ENCODE measurements around the gene ROR1. TPM values are rescaled to one million over a fixed set of nuclear protein-coding genes. Genes with fewer than 3 reads are reported as not detected.

Gene ROR1
- total and polyA plus RNA-seq, 3 donors from 2014 or later: 3.3 to 5.1 (median 4.6) TPM

GRCh38 chr1:64199154-64199553 lies 425.3 kb downstream of the ROR1 start:
- H3K36me3 ChIP-seq (ENCODE audit: low read depth, missing control alignments): no peaks in the 10 kb centered on the region
- H3K27me3 ChIP-seq: no peaks in the 10 kb centered on the region
- WGBS, 2 donors: 71 to 91% methylated on average over 1 to 2 of the region's 2 CpGs
- no peaks in the 10 kb centered on the region for H3K9me3 ChIP-seq
- no peaks in the 10 kb centered on the region for H3K4me1 ChIP-seq
- no peak overlapping the region for H3K27ac ChIP-seq
- intact Hi-C loops (cut with DNase I; ENCODE audit: low total_unique reads): no loop called here
- DNase-seq: no peak
- no peak for TF ChIP-seq CTCF (IDR thresholded peaks at IDR 0.05)
- no peak for TF ChIP-seq POLR2A (IDR thresholded peaks at IDR 0.05)
- no peak overlapping the region for H3K4me3 ChIP-seq

GRCh38 chr1:64200064-64200463 lies 426.2 kb downstream of the ROR1 start:
- DNase-seq: no peak
- intact Hi-C loops (cut with DNase I; ENCODE audit: low total_unique reads): no loop called here
- Histone ChIP-seq H3K27me3 (no peaks in the 10 kb centered on the region), H3K36me3 (ENCODE audit: low read depth, missing control alignments) (no peaks in the 10 kb centered on the region), H3K4me1 (no peaks in the 10 kb centered on the region), H3K9me3 (no peaks in the 10 kb centered on the region), H3K4me3 (no peak overlapping the region), H3K27ac (no peak overlapping the region)
- TF ChIP-seq POLR2A (IDR thresholded peaks at IDR 0.05) (no peak), CTCF (IDR thresholded peaks at IDR 0.05) (no peak)
- WGBS, 2 donors: 0 to 47% methylated on average over 1 of the region's 1 CpG

GRCh38 chr1:64203420-64203819 lies 429.6 kb downstream of the ROR1 start, which contains the start of gene UBE2U:
Gene UBE2U (plus strand): TSS chr1:64203623. CDS start chr1:64204051, 428 bp downstream.
- Histone ChIP-seq H3K36me3 (ENCODE audit: low read depth, missing control alignments) (no peaks in the 10 kb centered on the region), H3K27ac (no peak within 1 kb of the TSS), H3K27me3 (no peaks in the 10 kb centered on the region), H3K4me3 (peak within 1 kb of the TSS in 1 of 2 donors; percentile 39), H3K4me1 (no peaks in the 10 kb centered on the region), H3K9me3 (no peaks in the 10 kb centered on the region)
- intact Hi-C loops (cut with DNase I; ENCODE audit: low total_unique reads): no loop called here
- peak; percentile 75 for DNase-seq
- no peak for TF ChIP-seq CTCF (IDR thresholded peaks at IDR 0.05)
- no peak for TF ChIP-seq POLR2A (IDR thresholded peaks at IDR 0.05)
- 35 to 80% methylated on average over 12 to 23 of the region's 23 CpGs for WGBS, 2 donors

- Histone ChIP-seq H3K4me1 (no peaks in the 10 kb centered on the region), H3K9me3 (no peaks in the 10 kb centered on the region), H3K27ac (no peak overlapping the region), H3K36me3 (ENCODE audit: low read depth, missing control alignments) (no peaks in the 10 kb centered on the region), H3K4me3 (no peak overlapping the region), H3K27me3 (no peaks in the 10 kb centered on the region)
- no peak for DNase-seq
- TF ChIP-seq POLR2A (IDR thresholded peaks at IDR 0.05) (no peak), CTCF (IDR thresholded peaks at IDR 0.05) (no peak)
- intact Hi-C loops (cut with DNase I; ENCODE audit: low total_unique reads): no loop called here
- WGBS, 2 donors: 61 to 68% methylated on average over 2 of the region's 2 CpGs
Measured at GRCh38 chr1:64209221-64209620, 435.4 kb downstream of the ROR1 start.

- TF ChIP-seq CTCF (IDR thresholded peaks at IDR 0.05) (no peak), POLR2A (IDR thresholded peaks at IDR 0.05) (no peak)
- intact Hi-C loops (cut with DNase I; ENCODE audit: low total_unique reads): no loop called here
- DNase-seq: no peak
Measured at GRCh38 chr1:64212031-64212430, 438.2 kb downstream of the ROR1 start.

More at GRCh38 chr1:64212031-64212430, 438.2 kb downstream of the ROR1 start:
- Histone ChIP-seq H3K36me3 (ENCODE audit: low read depth, missing control alignments) (no peaks in the 10 kb centered on the region), H3K27me3 (no peaks in the 10 kb centered on the region), H3K4me3 (no peak overlapping the region), H3K27ac (no peak overlapping the region), H3K4me1 (no peaks in the 10 kb centered on the region), H3K9me3 (no peaks in the 10 kb centered on the region)

Data from testis (tissue), 3 donors.